ENCODE data around the gene GFRA3. TPM values are rescaled to one million over a fixed set of nuclear protein-coding genes. Genes with fewer than 3 reads are reported as not detected.
A peak's percentile ranks its signal among the peaks of the same experiment; 100 is the strongest.

Gene GFRA3
- total RNA-seq, 2 experiments from 2014 or later: not detected

DNA sequence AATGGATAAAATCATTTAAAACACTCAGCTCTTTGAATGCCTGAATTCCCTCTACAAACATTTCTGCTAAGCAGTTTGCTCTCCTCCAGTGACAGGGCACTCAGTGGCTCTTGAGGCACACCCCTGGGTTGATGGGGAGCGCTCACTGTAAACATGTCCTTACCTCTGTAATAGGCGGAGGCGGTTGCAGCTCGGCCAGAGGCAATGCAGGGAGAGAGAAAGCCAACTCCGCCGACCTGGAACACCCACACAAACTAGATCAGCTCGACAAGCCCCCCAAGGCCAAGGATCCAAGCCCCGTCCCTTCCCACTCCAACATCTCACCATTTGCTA lies 61.6 kb downstream of the GFRA3 start:
- intact Hi-C loops (cut with micrococcal nuclease): loop anchor here (10.0 kb wide), 1 partner anchor 122 kb away; the partner anchor contains the start of genes CDC25C and FAM53C
- peak overlapping the region; percentile 98 for H3K27ac Mint-ChIP-seq
- ChIA-PET CTCF (interaction anchor here (1.0 to 4.4 kb wide), 5 partner anchors 9 to 291 kb away, joined by 3 to 36 read pairs (median 5); partner anchors contain the start of genes CDC25C and KDM3B), POLR2A (interaction anchor here (0.8 to 1.5 kb wide), 10 partner anchors 12 to 140 kb away, joined by 3 to 5 read pairs (median 3); no protein-coding TSS in a partner anchor)
- H3K36me3 Mint-ChIP-seq (ENCODE audit: low read depth): peaks cover 15% of the 10 kb centered on the region
- peaks cover 20% of the 10 kb centered on the region for H3K4me1 Mint-ChIP-seq (ENCODE audit: low read depth)
- no peak for DNase-seq
- no peaks in the 10 kb centered on the region for H3K9me3 Mint-ChIP-seq
- no peak for TF ChIP-seq CTCF (IDR thresholded peaks at IDR 0.05)
- H3K27me3 Mint-ChIP-seq: no peaks in the 10 kb centered on the region
- peak overlapping the region; percentile 94 for H3K4me3 Mint-ChIP-seq
- ATAC-seq: peak; percentile 29

DNA sequence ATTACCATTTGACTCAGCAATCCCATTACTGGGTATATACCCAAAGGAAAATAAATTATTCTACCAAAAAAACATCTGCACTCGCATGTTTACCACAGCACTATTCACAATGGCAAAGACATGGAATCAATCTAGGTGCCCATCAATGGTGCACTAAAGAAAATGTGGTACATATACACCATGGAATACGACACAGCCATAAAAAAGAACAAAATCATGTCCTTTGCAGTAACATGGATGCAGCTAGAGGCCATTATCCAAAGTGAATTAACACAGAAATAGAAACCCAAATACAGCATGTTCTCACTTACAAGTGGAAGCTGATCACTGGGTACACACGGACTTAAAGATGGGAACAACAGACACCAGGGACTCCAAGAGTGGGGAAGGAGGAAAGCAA lies 63.4 kb downstream of the GFRA3 start:
- Mint-ChIP-seq H3K4me1 (ENCODE audit: low read depth) (peaks cover 20% of the 10 kb centered on the region), H3K9me3 (no peaks in the 10 kb centered on the region), H3K27ac (no peak overlapping the region), H3K36me3 (ENCODE audit: low read depth) (peaks cover 16% of the 10 kb centered on the region), H3K4me3 (peak overlapping the region; percentile 59), H3K27me3 (no peaks in the 10 kb centered on the region)
- CTCF ChIA-PET: interaction anchor here (4.4 kb wide), 1 partner anchor 142 kb away, joined by 36 read pairs; the partner anchor contains the start of gene KDM3B
- TF ChIP-seq CTCF (IDR thresholded peaks at IDR 0.05): no peak
- ATAC-seq (no peak), DNase-seq (no peak)
- intact Hi-C loops (cut with micrococcal nuclease): loop anchor here (10.0 kb wide), 1 partner anchor 124 kb away; the partner anchor contains the start of genes CDC25C and FAM53C
- POLR2A ChIA-PET: interaction anchor here (1.1 kb wide), 1 partner anchor 13 kb away, joined by 3 read pairs; no protein-coding TSS in a partner anchor

Other genes starting within 250 kb of the GFRA3 start
- 10 to 100 TPM; 14.8 to 17.5 TPM for gene FAM13B, start 241.5 kb downstream of the GFRA3 start, total RNA-seq
- not detected for gene WNT8A, start 190.6 kb downstream of the GFRA3 start, total RNA-seq
- gene NME5, start 135.2 kb downstream of the GFRA3 start, total RNA-seq: not detected
- gene BRD8, start 96.0 kb downstream of the GFRA3 start, total RNA-seq: 10 to 100 TPM; 42.0 to 46.3 TPM
- 10 to 100 TPM; 50.7 to 51.4 TPM for gene KIF20A, start 95.5 kb downstream of the GFRA3 start, total RNA-seq
- 10 to 100 TPM; 40.4 to 43.8 TPM for gene CDC23, start 61.3 kb downstream of the GFRA3 start, total RNA-seq
- 10 to 100 TPM; 12.2 to 14.6 TPM for gene CDC25C, start 57.2 kb upstream of the GFRA3 start, total RNA-seq
- 10 to 100 TPM; 25.8 to 29.1 TPM for gene FAM53C, start 63.6 kb upstream of the GFRA3 start, total RNA-seq
- 10 to 100 TPM; 41.6 to 41.9 TPM for gene KDM3B, start 78.1 kb upstream of the GFRA3 start, total RNA-seq
- 1 to 10 TPM; 2.9 to 3.1 TPM for gene REEP2, start 164.4 kb upstream of the GFRA3 start, total RNA-seq
- 10 to 100 TPM; 46.0 to 46.4 TPM for gene EGR1, start 190.9 kb upstream of the GFRA3 start, total RNA-seq